A673 (cell line): ENCODE data around the gene FTCDNL1.
A peak's percentile ranks its signal among the peaks of the same experiment; 100 is the strongest.

Source experiments
- CTCF ChIP-seq: fragments of 300-800, 200-600 bp; sonication (generic); conservative IDR thresholded peaks from 2 replicates; pipeline ENCODE4 v1.5.1; 2017; ENCODE audit warnings: low read depth, mild to moderate bottlenecking, antibody characterized with exemption, low read length, moderate library complexity, mixed read lengths
- EZH2 ChIP-seq: fragments of 200-600 bp; sonication (generic); IDR thresholded peaks from 2 replicates; pipeline ENCODE4 v1.6.1; 2017; ENCODE audit warnings: borderline replicate concordance, low read depth, mild to moderate bottlenecking, mixed read lengths, antibody characterized with exemption, low read length; ENCODE audit not compliant: poor library complexity, severe bottlenecking

DNA sequence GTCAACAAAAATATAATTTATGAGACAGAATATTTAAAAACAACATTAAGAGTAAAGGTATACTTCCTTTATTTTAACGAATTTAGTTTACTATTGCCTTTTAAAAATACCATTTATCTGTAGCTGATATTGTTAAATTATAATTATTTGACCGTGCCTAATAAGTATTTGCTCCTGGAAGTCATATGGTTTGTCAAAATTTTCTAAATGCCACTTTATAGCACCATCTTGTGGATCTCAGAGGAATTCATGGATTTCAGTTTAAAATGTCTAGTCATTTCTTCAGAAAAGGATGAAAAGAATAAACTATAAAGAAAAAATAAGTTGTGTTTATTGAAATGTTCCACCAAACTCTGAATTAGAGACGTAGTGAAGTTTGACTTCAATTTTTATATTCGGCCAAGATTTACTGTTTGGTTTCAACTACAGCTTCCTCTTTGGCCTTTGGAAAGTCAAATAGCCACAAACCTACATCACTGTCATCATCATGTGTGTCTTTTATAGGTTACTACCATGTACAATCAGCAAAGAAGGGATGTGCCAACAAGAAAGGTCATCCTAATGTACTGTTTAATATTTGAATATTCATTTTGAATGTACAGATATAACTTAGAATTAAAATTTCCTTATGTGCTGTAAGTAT lies 10.3 kb upstream of the FTCDNL1 start:
- TF ChIP-seq CTCF (peak; percentile 78), EZH2 (no peak)
